Measurements from ENCODE around the gene WASHC2A.
"Not testable (repeated sequence)": the region's sequence is repeated elsewhere in the genome, so short reads cannot be mapped to it uniquely, and the experiment has no call there.

DNA sequence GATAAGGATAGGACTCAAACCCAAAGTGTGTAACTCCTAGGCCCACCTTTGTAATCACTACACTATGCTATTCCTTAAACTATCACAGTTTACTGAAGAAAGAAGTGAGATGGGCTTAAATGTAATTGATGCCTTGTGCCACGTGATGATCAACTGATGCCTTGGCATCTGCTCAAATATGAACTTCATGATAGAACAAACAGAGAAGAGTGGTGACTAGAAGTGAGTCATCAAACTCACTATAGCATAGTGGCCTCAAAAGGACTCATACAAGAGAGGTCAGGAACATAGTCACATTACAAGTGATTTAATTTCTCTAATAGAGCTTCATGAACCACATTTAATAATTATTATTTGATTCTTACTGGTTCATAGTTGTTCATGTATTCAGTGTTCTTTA is 101.8 kb downstream of the WASHC2A start:
- not testable (repeated sequence) for TF ChIP-seq EZH2 (IDR thresholded peaks at IDR 0.05; ENCODE audit: borderline replicate concordance, low read length)
- TF ChIP-seq, protein P1, sequence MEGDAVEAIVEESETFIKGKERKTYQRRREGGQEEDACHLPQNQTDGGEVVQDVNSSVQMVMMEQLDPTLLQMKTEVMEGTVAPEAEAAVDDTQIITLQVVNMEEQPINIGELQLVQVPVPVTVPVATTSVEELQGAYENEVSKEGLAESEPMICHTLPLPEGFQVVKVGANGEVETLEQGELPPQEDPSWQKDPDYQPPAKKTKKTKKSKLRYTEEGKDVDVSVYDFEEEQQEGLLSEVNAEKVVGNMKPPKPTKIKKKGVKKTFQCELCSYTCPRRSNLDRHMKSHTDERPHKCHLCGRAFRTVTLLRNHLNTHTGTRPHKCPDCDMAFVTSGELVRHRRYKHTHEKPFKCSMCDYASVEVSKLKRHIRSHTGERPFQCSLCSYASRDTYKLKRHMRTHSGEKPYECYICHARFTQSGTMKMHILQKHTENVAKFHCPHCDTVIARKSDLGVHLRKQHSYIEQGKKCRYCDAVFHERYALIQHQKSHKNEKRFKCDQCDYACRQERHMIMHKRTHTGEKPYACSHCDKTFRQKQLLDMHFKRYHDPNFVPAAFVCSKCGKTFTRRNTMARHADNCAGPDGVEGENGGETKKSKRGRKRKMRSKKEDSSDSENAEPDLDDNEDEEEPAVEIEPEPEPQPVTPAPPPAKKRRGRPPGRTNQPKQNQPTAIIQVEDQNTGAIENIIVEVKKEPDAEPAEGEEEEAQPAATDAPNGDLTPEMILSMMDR (conservative IDR thresholded peaks at IDR 0.05 in 1 of 2, IDR thresholded peaks at IDR 0.05 in 1 of 2; ENCODE audit: extremely low read depth in 1 of 2, insufficient read depth in 1 of 2, low read depth in 1 of 2, low read length in 2 of 2) = not testable (repeated sequence)

Measured in mammary epithelial cell (primary cell).